NCI-H1105 treated with DMSO at 0.1 percent for 48 hours (cell line): ENCODE results near the gene CHD5.

Experiments
- DNase-seq: peaks from one replicate; lab custom pipeline; 2025; lab: John Stamatoyannopoulos, UW

CHD5 gene

GRCh38 chr1:6130596-6130995, 49.5 kb downstream of the CHD5 start:
- no peak for DNase-seq

GRCh38 chr1:6130036-6130435, 50.1 kb downstream of the CHD5 start:
- DNase-seq, result no peak

- no peak for DNase-seq
Measured at GRCh38 chr1:6129313-6129712, 50.8 kb downstream of the CHD5 start.

- no peak for DNase-seq
Measured at GRCh38 chr1:6128276-6129081, 51.6 kb downstream of the CHD5 start.

GRCh38 chr1:6127587-6128163, 52.4 kb downstream of the CHD5 start:
- DNase-seq, result no peak

GRCh38 chr1:6126521-6127067, 53.5 kb downstream of the CHD5 start:
- DNase-seq, result no peak

GRCh38 chr1:6126028-6126427, 54.1 kb downstream of the CHD5 start:
- DNase-seq, result no peak

GRCh38 chr1:6125366-6125765, 54.8 kb downstream of the CHD5 start:
- no peak for DNase-seq

GRCh38 chr1:6124746-6125365, 55.3 kb downstream of the CHD5 start:
- no peak for DNase-seq

- DNase-seq, result no peak
Measured at GRCh38 chr1:6124341-6124740, 55.8 kb downstream of the CHD5 start.

- DNase-seq, result no peak
Measured at GRCh38 chr1:6123816-6124215, 56.3 kb downstream of the CHD5 start.

GRCh38 chr1:6123083-6123482, 57.0 kb downstream of the CHD5 start:
- DNase-seq, result no peak

GRCh38 chr1:6121651-6122370, 58.3 kb downstream of the CHD5 start:
- no peak for DNase-seq

GRCh38 chr1:6121021-6121421, 59.1 kb downstream of the CHD5 start:
- DNase-seq, result no peak

GRCh38 chr1:6118415-6118814, 61.7 kb downstream of the CHD5 start:
- no peak for DNase-seq

GRCh38 chr1:6117624-6118023, 62.5 kb downstream of the CHD5 start:
- no peak for DNase-seq

GRCh38 chr1:6117064-6117463, 63.1 kb downstream of the CHD5 start:
- no peak for DNase-seq

GRCh38 chr1:6116137-6116536, 64.0 kb downstream of the CHD5 start:
- no peak for DNase-seq

- DNase-seq, result no peak
Measured at GRCh38 chr1:6113745-6114144, 66.4 kb downstream of the CHD5 start.

GRCh38 chr1:6113116-6113515, 67.0 kb downstream of the CHD5 start:
- DNase-seq, result no peak

- no peak for DNase-seq
Measured at GRCh38 chr1:6112690-6113005, 67.5 kb downstream of the CHD5 start.

GRCh38 chr1:6111991-6112689, 68.0 kb downstream of the CHD5 start:
- no peak for DNase-seq
